DMS114 treated with DMSO at 0.1 percent for 48 hours (cell line): Measurements from ENCODE around the gene ATP2B3.
"Not testable (repeated sequence)": the region's sequence is repeated elsewhere in the genome, so short reads cannot be mapped to it uniquely, and the experiment has no call there.

Experiments
- DNase-seq: peaks from one replicate; lab custom pipeline; 2025; ENCODE audit not compliant: unreplicated experiment; lab: John Stamatoyannopoulos, UW

ATP2B3 gene

GRCh38 chrX:153592091-153592833 is 74.8 kb downstream of the ATP2B3 start:
- no peak for DNase-seq

DNA sequence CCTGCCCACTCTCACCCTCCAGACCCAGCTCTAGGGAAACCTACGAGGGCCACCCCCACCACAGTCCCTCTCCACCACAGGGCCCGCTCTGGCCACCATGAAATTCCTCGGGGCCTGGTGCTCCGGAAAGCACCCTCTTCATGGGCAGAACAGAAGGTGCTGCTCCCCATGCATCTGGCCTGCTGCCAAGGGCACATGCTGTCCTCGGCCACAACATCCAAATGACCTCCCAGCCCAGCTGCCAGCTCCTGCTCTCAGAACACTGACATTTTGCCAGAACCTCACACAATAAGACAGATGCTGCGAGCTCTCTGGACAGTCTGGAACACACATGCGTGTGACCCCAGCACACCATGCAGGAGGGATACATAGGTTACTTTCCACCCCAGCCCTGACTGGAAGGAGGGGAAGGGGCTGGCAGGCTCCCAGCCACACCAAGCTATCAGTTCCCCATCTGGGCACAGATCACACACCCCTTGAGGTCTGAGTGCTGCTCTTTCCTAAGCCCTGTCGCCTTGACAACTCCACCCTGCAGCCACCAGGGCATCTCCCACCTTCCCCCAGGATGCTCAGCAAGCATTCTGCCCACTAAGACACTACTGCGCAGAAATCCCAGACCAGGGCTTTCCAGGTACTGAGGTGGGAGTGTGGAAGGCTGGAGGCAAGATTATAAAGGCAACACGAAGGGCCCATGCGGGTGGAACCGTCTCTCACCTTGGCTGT is 75.7 kb downstream of the ATP2B3 start:
- DNase-seq, result no peak

GRCh38 chrX:153593811-153594500 is 76.5 kb downstream of the ATP2B3 start:
- no peak for DNase-seq

- DNase-seq, result no peak
Measured at GRCh38 chrX:153595387-153595786, 77.9 kb downstream of the ATP2B3 start.

DNA sequence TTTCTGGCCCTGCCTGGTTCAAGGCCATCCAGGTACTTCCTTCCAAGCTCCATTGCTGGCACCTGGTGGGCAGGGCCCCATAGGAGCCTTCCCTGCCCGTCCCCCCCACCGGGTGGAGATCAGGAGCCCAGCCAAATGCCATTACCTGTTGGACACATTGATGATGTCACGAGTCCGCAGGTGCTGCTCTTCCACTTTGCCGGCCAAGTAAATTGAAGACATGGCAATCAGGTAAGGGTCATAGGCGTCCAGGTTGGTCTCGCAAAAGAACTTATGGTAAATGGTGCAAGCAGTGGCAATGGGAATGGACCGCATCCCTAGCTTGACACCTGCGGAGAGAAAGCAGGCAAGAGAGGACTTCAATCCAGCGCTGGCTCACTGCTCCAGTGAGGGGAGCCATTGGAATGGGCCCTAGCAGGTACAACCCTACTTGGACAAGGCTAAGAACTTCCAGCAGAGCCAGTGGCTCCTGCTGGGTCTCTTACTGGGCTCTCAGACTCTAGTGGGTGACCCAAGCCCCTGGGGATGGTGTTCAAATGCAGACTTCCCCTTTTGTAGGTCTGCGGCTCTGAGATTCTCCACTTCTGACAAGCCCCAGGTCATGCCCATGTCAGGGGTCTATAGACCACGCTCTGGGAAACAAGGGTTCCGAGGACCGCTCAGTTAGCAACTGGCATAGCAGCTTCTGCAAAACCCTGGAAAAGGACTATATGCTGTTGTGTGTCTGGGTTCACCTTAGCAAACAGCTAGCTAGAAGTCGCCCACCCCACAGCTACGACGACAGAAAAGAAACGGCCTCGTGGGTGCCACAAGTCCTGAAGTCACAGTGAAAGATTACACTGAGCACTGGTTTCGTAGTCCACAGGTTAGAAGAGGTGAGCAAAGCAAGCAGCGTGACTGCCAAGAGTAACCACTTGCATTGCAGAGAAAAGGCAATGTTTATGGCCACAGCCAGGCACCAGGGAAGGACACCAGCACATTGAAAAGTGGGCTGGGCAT is 78.7 kb downstream of the ATP2B3 start:
- DNase-seq, result no peak

GRCh38 chrX:153596981-153597750 is 79.7 kb downstream of the ATP2B3 start:
- no peak for DNase-seq

DNA sequence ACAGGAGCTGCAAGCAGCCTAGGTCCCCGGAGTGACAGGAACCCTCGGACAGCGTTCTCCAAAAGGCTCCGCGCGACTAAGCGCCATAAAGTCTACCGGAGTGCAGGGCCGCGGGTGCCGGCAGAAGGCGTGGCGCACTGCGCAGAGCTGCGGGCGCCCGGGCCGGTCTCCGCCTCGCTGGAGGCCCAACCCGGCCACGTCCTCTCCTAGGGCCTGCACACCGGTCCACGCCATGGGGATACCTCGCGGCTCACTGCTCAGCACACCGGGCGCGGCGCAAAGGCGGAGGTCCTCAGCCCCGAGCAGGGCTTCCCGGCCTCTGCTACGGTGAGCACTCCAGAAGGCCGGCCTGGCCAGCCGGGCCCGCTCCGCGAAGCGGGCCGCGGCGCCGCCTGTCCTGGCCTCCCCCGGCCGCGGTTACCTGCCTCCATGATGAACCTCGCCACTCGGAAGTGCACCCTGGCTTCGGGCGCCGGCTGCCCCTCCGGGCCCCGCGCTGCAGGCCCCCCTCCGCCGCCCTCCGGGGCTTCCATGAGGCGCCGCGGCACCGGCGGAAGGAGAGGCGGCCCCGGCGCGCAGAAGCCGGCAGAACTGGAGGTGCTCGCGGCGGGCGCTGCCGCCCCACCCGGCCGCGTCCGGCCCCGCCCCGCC is 81.2 kb downstream of the ATP2B3 start, which contains the start of gene CCNQ:
Gene CCNQ (minus strand): TSS at position 599 of the 651 bp plus-strand sequence. CDS start 66 bp downstream, at position 533.
- DNase-seq, result no peak

- peak; percentile 57 for DNase-seq
Measured at GRCh38 chrX:153599192-153600031, 82.0 kb downstream of the ATP2B3 start.

DNA sequence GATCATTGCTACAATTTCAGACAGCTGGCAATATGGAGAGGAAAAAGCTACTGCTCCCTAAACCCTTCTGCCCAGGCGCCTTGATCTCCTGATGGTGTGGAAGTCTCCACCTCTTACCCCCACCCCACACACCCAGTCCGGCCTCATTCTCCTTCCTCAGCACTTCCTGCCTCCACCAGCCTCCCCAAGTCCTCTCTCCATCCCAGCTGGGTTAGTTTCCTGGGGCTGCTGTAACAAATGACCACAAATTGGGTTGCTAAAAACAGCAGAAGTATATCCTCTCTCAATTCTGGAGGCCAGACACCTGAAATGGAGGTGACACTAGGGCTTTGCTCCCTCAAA is 82.6 kb downstream of the ATP2B3 start:
- no peak for DNase-seq

GRCh38 chrX:153600921-153601320 is 83.5 kb downstream of the ATP2B3 start:
- DNase-seq, result no peak

- no peak for DNase-seq
Measured at GRCh38 chrX:153601511-153602110, 84.2 kb downstream of the ATP2B3 start.

DNA sequence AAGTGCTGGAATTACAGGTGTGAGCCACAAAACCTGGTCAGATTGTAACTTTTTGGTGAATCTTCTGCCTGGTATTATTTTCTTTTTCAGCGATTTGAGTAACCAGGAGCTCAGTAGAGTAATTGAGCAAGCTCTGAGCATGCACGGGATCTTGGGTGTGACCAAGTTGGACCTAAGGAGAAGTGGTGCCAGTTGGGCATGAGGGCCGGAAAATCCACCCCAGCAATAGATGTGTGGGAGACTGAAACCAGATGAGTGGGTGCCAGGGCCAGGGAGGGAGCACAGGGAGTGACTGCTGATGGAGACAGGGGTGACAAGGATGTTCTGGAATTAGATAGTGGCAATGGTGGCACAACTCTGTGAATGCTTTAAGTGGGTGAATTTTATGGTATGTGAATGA is 85.2 kb downstream of the ATP2B3 start:
- no peak for DNase-seq

DNA sequence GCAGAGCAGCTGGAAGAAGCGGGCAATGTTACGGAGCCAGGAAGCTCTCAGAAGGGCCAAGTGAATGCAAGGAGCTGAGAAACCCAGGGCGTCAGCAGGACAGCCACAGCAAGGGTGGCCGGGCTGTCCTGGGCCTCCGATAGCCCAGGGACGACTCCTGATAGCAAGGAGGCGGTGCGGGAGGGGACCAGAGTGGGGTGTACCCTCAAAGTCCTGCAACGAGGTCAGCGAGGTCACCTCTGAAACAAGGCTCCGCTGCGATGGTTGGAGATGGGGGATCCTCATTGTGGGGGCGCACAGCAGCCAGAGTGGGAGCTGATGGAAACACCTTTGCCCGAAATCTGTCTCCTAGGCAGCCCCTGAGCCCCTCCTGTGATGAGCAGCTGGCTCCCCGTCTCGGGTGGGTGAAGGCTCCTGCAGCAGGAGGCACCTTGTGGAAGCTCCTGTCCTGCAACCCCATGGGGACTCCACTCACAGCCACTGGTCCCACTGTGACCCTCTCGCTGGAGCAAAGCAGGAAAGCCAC is 85.8 kb downstream of the ATP2B3 start:
- no peak for DNase-seq

DNA sequence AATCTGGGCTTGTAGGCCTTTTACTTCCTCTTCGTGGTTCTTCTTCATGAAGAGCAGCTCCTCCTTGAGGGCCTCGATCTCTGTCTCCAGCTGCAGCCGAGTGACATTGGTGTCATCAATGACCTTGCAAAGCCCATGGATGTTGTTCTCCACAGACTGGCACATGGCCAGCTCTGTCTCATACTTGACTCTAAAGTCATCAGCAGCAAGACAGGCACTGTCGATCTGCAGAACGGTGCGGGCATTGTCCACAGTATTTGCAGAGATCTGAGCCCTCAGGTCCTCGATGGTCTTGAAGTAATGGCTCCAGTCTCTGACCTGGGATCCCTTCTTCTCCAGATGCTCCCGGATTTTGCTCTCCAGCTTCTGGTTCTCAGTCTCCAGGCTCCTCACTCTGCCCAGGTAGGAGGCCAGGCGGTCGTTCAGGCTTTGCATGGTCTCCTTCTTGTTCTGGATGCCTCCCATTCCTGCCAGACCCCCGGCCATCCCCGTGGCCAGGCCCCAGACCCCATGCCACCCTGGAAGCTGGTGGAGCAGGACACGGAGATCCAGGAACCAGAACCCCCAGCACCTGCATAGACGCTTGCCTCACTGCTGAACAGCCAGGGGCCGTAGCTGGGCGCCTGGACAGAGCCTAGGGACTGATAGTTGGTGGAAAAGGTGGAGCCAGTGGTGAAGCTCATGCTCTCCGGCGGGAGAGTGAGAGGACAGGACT is 87.4 kb downstream of the ATP2B3 start:
- not testable (repeated sequence) for DNase-seq

- DNase-seq, result no peak
Measured at GRCh38 chrX:153606503-153606902, 89.1 kb downstream of the ATP2B3 start.

GRCh38 chrX:153608376-153608775 is 90.9 kb downstream of the ATP2B3 start:
- no peak for DNase-seq

GRCh38 chrX:153608806-153609205 is 91.4 kb downstream of the ATP2B3 start:
- no peak for DNase-seq
